Measurements from ENCODE around the gene LPCAT1.
"Not testable (repeated sequence)": the region's sequence is repeated elsewhere in the genome, so short reads cannot be mapped to it uniquely, and the experiment has no call there.

LPCAT1 gene, protein sequence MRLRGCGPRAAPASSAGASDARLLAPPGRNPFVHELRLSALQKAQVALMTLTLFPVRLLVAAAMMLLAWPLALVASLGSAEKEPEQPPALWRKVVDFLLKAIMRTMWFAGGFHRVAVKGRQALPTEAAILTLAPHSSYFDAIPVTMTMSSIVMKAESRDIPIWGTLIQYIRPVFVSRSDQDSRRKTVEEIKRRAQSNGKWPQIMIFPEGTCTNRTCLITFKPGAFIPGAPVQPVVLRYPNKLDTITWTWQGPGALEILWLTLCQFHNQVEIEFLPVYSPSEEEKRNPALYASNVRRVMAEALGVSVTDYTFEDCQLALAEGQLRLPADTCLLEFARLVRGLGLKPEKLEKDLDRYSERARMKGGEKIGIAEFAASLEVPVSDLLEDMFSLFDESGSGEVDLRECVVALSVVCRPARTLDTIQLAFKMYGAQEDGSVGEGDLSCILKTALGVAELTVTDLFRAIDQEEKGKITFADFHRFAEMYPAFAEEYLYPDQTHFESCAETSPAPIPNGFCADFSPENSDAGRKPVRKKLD

DNA sequence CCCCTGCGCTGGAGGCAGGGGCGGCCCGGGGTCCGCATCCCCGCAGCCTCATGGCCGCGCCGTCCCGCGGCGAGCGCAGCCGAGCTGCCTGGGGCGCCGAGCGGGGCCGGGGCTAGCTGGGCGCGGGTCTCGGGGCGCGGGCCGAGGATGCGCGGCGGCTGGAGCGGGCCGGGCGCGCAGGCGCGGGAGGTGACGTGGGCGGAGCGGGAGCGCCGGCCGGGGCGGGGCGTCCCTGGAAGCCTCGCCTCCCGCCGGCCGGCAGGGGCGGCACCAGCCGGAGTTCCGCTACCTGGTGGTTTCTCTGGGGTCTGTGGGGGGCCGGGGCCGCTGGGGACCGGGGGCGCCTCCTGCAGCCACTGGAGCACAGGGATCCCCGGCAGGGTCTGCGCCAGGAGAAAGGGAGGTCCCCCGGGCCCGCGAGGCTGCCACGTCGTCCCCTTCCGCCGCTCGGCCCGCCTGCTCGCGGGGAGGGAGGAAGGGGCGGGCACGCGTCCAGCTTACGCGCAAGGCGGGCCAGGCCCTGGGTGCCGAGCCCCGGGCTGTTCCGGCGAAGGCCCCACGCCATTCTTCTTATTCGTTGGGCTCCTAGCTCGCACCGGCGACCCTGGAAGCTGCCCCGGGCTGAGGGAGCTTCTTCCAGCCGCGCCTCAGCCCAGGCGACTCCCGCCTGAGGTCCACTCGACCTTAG is at the start of gene LPCAT1:
TSS of gene LPCAT1 (minus strand) at position 168 of the 688 bp plus-strand sequence. CDS start at position 52, 116 bp downstream.
- DNase-seq, result peak; percentile 93

DNA sequence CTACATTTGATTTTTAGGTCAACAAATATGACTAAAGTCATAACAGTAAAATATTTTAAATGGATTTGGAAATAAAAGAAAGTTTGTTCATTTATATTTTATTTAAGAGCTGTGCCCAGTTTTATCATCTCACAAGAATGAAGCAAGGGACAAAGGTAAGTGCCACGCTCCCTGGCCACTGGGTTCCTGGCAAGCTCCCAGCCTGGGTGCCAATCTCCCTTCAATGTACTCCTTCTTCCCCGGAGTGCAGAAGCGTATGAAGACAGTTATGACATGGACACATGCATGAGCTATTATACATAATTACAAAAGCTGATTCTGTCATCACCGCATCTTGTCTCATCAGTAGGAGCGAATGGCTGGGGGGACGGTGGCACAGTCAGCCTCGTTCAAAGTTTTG is 48.1 kb upstream of the LPCAT1 start:
- DNase-seq, result not testable (repeated sequence)

DNA sequence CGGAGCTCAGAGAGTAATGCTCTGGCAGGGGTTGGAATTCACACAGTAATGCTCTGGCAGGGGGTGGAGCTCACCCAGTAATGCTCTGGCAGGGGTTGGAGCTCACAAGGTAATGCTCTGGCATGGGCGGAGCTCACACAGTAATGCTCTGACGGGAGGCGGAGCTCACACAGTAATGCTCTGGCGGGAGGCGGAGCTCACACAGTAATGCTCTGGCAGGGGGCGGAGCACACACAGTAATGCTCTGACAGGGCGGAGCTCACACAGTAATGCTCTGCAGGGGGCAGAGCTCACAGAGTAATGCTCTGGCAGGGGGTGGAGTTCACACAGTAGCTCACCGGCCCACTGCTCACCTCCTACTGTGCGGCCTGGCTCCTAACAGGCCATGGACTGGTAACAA is 47.2 kb upstream of the LPCAT1 start:
- no peak for DNase-seq

DNA sequence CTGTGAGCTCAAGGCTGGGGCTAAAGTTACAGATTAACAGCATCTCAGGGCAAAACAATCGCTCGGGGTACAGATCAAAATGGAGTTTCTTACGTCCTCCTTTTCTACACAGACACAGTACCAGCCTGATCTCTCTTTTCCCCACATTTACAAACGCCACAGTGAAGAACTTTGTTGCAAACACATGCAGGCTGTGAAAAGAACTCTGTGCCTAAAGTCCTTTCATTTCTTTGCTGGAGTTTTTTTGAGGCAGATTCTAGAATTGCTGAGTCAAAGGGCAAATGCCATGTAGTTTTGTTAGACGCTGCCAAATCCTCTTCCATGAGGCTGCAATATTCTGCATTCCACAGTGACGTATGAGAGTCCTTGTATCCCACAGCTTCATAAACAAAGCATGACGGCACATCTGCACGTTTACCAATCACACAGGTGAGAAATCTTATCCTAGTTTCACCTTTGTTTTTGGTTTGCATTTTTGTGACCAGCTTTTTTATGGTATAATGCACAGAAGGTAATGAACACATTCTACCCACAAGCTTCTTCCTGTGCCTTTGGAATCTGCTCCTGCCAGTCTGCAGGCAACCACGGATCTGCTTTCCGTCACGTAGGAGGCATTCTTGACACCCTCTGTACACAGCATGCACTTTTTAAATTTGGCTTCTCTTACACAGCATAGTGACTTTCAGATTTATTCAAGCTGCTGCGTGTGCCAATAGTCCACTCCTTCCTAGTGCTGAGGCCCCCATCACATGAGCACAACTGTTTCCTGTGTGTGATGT is 44.6 kb upstream of the LPCAT1 start:
- DNase-seq, result no peak

DNA sequence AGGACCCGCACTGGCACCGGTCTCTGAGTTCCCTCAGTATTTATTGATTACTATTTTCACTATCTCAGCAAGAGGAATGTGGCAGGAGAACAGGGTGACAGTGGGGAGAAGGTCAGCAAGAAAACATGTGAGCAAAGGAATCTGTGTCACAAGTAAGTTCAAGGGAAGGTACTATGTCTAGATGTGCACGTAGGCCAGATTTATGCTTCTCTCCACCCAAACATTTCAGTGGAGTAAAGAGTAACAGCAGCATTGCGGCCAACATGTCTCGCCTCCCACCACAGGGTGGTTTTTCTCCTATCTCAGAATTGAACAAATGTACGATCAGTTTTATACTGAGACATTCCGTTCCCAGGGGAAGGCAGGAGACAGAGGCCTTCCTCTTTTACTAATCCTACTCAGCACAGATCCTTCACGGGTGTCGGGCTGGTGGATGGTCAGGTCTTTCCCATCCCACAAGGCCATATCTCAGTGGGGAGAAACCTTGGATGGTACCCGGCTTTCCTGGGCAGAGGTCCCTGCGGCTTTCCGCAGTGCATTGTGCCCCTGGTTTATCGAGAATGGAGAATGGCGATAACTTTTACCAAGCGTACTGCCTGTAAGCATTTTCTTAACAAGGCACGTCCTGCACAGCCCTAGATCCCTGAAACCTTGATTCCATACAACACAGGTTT is 43.9 kb upstream of the LPCAT1 start:
- not testable (repeated sequence) for DNase-seq

DNA sequence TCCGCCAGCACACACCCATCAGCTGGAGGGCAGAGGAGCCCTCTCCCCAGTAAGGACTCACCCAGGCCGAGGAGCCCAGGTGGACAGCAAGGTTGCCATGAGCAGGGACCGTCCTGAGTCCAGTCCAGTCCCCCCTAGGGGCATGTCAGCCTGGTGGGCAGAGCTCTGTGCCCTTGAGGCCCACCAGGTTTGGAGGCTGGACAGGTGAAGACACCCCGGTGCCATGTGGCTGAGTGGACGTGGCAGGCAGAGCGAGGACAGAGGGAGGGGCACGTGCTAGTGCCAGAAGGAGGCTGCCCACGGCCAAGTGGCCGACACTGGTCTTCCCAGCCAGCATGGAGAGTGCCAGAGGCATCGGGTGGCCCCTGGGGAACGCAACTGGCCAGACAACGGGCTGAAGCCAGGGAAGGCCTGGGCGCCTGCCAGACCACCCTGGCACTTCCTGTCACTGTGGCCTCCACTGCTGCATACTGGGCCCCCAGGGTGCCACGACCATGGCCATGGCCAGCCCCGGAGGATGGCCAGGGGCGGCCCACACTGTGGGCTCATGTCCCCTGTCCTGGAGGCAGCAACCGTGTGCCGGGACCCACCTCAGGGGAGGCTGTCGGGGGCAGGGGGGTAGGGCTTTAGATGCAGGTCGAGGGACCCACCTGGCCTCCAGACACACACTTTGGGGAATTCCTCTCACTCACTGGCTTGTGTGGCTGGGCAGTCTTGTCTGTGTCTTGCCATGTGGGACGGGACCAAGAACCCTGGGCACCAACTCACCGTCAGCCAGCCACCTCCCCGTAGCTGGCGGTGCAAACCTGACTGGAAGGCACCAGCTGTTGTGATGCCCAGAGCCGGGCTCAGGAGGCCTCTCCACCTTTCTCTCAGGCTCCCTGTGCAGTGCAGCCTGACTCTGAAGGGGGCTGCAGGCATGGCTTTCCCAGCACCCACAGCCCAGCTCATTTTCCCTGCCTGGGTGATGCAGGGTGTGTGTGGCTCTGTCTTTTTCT is 42.3 kb upstream of the LPCAT1 start:
- peak; percentile 13 for DNase-seq

DNA sequence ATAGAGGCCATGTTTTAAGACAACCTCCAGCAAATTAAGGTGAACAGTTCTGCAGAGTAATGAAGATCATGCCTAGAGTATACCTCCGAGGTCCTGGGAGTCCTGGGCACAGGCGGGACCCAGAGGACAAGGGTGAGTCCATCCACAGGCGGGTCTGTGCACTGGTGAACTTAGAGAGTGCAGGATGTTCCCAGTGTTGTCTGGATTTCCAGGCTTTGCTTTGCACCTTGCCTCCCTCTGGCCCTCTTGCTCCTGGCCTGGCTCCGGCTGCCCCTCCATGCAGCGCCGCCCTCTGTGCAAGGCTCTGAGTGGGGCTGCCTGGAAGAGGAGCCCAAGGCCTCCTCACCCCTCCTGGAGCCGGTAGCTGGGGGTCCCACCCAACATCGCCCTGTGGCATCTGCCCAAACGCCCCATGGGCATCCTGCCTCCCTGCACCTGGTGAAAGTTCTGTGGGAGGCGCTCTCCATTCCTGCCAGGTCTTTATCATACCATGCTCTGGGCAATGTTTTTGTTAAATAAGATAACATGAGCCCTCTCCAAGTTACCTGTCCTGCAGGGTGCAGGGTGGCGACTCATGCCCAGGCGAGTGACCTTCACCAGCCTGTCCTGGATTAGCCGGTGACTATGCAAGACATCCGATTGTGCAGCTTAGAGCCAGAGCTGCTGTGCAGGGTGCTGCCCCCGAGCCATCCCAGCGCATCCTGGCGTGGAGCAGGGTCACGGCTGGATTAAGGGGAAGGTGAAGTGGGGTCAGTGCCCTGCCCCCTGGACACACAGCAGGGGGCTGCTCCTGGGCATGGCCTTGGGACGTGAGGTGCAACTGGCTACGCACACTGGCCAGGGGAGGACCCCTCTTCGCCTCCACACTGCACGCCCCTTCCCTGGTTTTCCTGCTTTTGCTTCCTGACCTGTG is 41.3 kb upstream of the LPCAT1 start:
- peak; percentile 29 for DNase-seq

DNA sequence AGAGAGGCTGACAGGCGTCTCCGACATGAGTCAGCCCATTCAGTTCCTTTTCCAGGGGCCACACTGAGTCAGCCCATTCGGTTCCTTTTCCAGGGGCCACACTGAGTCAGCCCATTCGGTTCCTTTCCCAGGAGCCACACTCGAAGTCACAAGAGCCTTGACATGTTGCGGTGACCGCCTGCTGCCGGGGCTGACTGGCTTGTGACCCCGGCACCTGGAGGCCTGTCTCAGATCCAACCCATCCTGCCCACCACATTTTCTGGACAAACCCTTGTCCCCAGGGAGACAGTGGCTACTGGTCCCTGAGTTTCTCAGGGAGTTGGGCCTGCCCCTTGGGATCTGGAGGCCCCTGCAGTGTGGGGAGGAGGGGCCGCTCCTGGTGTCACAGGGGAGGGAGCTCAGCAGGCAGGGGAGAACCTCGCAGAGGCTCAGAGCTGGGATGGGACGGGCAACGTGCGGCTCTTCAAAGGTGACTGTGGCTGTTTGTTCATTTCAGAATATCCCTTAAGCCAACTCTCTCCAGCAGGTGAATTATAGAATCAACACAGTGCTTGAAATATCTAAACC is 40.5 kb upstream of the LPCAT1 start:
- peak; percentile 20 for DNase-seq

DNA sequence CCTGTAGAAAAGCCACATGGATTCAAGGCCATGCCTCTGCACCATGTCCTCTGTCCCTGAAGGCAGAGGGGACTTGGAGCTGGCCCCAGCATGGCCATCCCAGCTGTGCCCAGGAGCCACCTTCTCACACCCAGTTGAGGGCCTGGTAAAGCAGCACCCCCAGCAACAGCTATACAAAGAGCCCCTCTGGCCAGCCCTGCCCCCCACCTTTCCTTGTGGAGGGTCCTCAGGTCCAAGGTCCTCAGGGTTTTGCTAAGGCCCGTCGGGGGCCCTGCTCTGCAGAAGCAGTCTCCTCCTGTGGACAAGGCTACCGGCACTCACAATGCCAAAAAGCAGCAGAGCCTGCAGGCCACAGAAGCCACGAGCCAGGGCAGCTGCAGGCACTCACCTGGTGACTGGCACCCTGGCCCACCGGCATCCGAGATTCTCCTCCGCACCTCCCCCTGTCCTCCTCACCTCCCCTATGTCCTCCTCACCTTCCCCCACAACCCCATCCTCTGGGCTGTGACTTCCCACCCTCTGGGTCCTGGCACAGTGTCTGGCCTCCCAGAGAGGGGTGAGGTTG is 39.9 kb upstream of the LPCAT1 start:
- peak; percentile 79 for DNase-seq

DNA sequence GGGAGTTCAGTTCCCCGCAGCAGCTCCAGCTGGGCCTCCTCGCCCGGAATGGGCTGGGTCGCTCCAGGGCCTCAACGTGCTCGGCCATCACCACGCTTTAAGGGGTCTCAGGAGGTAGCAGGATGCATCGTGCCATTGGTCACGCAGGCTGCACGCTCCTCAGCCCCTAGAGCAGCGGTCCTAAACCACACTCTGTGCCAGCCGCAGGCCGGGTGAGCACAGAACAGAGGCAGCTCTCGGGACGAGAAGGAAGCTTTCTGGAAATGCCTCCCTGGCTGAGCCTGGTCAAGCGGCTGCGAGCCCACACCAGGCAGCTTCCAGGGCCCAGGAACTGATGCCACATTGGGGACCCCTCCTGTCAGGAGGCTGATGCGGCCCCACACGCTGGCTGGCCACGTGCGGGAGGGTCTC is 39.3 kb upstream of the LPCAT1 start:
- peak; percentile 27 for DNase-seq

DNA sequence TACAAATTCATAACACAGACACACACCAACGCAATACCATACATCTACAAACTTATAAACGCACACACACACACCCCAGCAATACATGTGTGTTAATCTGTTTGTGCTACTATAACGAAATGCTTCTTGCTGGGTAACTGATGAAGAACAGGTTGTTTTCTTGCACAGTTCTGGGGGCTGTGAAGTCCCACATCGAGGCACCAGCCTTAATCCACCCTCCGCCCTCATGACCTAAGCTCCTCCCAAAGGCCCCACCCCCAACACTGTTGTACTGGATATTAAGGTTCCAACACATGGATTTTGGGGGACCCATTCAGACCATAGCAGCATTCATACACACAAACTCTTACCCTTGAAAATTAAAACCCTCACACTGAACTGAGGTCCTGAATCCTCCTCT is 38.8 kb upstream of the LPCAT1 start:
- DNase-seq, result no peak

DNA sequence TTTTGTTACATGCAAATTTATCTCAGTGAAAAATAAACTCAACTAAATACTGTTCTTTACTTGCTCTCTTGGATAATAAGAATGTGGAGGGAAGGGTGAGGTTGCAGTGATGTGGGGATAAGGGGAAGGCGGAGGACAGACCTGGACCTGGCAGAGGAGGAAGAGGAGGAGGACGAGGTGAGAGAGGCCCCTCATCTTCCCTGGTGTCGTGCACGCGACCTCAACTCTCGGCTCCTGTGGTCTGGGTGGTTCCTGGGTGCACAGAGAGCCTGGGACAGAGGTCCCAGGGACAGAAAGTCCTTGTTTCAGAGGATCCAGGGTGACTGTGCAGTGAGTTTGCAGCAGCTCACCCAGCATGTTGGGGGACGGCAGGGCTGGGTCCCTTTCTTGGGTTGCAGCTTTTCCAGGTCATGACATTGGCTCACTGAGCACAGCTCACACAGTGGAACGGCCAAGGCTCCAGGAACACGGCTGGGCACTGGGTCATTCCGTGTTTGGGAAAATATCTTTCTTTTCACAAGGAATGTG is 37.7 kb upstream of the LPCAT1 start:
- DNase-seq, result peak; percentile 13

DNA sequence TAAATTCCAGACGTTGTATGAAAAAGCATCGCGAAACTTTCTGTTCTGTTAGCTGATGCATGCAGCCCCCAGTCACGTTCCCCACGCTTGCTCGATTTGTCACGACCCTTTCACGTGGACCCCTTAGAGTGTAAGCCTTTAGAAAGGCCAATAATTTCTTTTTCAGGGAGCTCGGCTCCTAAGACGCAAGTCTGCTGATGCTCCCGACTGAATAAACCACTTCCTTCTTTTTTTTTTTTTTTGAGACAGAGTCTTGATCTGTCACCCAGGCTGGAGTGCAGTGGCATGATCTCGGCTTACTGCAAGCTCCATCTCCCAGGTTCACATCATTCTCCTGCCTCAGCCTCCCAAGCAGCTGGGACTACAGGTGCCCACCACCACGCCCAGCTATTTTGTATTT is 36.7 kb upstream of the LPCAT1 start:
- DNase-seq, result not testable (repeated sequence)

DNA sequence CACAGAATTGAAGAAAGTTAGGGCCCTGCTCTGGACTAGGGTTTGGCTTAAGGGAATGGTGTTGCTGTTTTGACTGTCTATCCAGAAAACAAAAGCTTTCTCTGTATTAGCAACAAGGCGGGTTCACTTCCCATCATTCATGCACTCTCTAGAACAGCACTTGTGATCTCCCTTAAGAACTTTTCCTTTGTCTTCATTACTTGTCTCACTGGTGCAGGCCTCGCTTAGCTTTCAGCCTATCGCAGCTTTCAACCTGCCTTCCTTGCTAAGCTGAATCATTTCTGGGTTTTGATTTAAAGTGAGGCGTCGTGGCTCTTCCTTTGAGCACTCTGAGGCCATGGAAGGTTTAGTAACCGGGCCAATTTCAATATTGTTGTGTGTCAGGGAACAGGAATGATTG is 35.2 kb upstream of the LPCAT1 start:
- DNase-seq, result peak; percentile 20

DNA sequence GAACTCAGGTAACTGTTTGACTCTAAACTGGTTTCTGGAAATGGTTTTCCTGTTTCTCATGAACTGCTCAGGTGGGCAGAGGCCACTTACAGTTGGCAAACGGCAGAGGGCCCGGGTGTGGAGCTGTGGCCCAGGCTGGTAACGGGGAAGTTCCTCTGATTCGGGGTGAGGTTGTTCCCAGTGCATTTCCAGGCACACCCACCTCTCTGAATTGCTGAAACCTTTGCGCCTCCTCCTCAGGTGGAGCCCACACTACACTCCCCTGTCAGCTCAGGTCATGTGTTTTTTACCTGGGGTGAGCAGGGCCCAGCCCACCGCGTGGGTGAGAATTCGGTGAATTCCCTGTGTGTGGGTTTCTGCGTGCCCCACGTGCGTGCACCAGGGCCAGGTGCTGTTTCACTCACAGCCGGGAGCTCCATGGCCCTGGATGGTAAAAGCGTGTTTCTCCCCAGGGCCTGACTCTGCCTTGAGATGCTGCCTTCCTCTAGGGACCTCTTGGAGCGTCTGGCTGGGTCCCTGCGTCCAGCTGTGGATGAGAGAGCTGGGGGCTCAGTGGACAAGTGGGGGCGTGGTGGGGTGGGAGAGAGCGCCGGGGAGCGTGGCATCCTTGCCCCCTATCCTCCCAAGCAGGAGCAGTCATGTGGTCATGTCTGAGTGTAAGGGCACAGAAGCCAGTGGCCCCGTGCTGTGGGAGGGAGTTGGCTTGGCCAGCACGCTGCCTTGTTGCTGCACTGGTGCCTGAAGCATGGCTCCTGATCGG is 33.5 kb upstream of the LPCAT1 start:
- peak; percentile 65 for DNase-seq

DNA sequence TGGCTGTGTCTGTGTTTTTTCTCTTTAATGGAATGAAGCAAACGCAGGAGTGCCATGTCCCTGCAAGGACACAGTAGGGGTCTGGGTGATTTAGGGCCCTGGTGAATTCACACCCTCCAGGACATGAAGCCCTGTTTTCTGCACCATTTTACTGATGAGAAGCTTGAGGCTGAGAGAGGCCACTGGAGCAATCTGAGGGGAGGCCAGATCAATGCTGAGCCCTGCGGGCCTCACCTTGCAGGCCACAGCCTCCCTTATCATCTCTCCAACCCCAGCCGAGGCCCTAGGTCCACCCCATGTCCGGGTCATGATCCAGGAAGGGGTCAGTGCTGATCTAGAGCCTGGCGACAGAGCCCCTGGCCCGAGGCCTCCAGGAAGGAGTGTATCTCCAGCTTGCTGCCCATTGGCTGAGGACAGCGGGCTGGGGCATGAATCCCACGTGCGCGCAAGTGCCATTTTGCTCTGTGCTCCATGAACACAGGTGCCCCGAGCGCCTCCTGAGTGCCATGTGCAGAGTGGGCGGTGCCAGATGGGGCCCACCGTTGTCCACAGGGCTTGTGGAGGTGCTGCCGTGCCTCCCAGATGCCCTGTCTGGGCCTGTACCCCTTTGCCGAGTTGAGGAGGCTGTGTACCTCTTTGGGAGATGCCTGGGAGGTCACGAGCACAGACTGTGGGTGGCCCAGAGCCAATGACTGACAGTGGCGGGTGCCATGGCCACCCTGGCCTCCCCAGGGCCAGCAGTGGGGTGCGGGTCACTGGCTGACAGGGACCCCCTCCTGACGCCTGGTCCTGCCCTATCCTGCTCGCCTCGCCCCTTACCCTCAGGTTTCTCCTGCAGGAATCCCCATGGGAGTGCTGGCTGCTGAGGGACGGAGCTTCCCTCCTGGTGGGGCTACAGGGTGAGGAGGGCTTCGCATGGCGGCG is 32.3 kb upstream of the LPCAT1 start:
- DNase-seq, result peak; percentile 30
